Activated naive CD4-positive, alpha-beta T cell treated with anti-CD3 and anti-CD28 coated beads, Interleukin-2, amount 50 U/mL, for 24 hours (primary cell): Measurements from ENCODE around the gene KLHDC8A.
"Not testable (repeated sequence)": the region's sequence is repeated elsewhere in the genome, so short reads cannot be mapped to it uniquely, and the experiment has no call there.

ENCODE experiments used
- H3K27ac Mint-ChIP-seq: one replicate; pipeline ENCODE4 v1.8.0; 2021; ENCODE audit warnings: mild to moderate bottlenecking, mixed read lengths
- H3K27me3 Mint-ChIP-seq: one replicate; pipeline ENCODE4 v1.8.0; 2021; ENCODE audit warnings: mixed read lengths
- H3K36me3 Mint-ChIP-seq: one replicate; pipeline ENCODE4 v1.8.0; 2021; ENCODE audit warnings: mixed read lengths
- H3K4me1 Mint-ChIP-seq: one replicate; pipeline ENCODE4 v1.8.0; 2021; ENCODE audit warnings: mixed read lengths
- H3K4me3 Mint-ChIP-seq: one replicate; pipeline ENCODE4 v1.8.0; 2021; ENCODE audit warnings: mild to moderate bottlenecking, mixed read lengths
- H3K9me3 Mint-ChIP-seq: one replicate; pipeline ENCODE4 v1.8.0; 2021; ENCODE audit warnings: mixed read lengths

The KLHDC8A gene

GRCh38 chr1:205375835-205376545 lies 19.3 kb upstream of the KLHDC8A start:
- Mint-ChIP-seq H3K4me1 (peaks cover 20% of the 10 kb centered on the region), H3K4me3 (no peak overlapping the region), H3K9me3 (no peaks in the 10 kb centered on the region), H3K27ac (no peak overlapping the region), H3K27me3 (peaks cover 2% of the 10 kb centered on the region), H3K36me3 (no peaks in the 10 kb centered on the region)

GRCh38 chr1:205374210-205375078 lies 17.7 kb upstream of the KLHDC8A start:
- H3K36me3 Mint-ChIP-seq: no peaks in the 10 kb centered on the region
- peaks cover 2% of the 10 kb centered on the region for H3K27me3 Mint-ChIP-seq
- H3K4me1 Mint-ChIP-seq: peaks cover 20% of the 10 kb centered on the region
- no peak overlapping the region for H3K4me3 Mint-ChIP-seq
- no peak overlapping the region for H3K27ac Mint-ChIP-seq
- no peaks in the 10 kb centered on the region for H3K9me3 Mint-ChIP-seq

GRCh38 chr1:205373798-205374175 lies 17.1 kb upstream of the KLHDC8A start:
- Mint-ChIP-seq H3K27ac (no peak overlapping the region), H3K4me1 (peaks cover 20% of the 10 kb centered on the region), H3K27me3 (no peaks in the 10 kb centered on the region), H3K4me3 (no peak overlapping the region), H3K9me3 (no peaks in the 10 kb centered on the region), H3K36me3 (no peaks in the 10 kb centered on the region)

- Mint-ChIP-seq H3K4me3 (no peak overlapping the region), H3K36me3 (no peaks in the 10 kb centered on the region), H3K4me1 (peaks cover 20% of the 10 kb centered on the region), H3K9me3 (no peaks in the 10 kb centered on the region), H3K27me3 (no peaks in the 10 kb centered on the region), H3K27ac (no peak overlapping the region)
Observed at GRCh38 chr1:205373022-205373797, 16.5 kb upstream of the KLHDC8A start.

- H3K27me3 Mint-ChIP-seq: no peaks in the 10 kb centered on the region
- H3K4me1 Mint-ChIP-seq: peaks cover 20% of the 10 kb centered on the region
- no peak overlapping the region for H3K4me3 Mint-ChIP-seq
- H3K36me3 Mint-ChIP-seq: no peaks in the 10 kb centered on the region
- no peak overlapping the region for H3K27ac Mint-ChIP-seq
- no peaks in the 10 kb centered on the region for H3K9me3 Mint-ChIP-seq
Observed at GRCh38 chr1:205371871-205372660, 15.3 kb upstream of the KLHDC8A start.

GRCh38 chr1:205370780-205371179 lies 14.1 kb upstream of the KLHDC8A start:
- Mint-ChIP-seq H3K27me3 (peaks cover 1% of the 10 kb centered on the region), H3K4me1 (peaks cover 18% of the 10 kb centered on the region), H3K9me3 (no peaks in the 10 kb centered on the region), H3K36me3 (no peaks in the 10 kb centered on the region), H3K4me3 (no peak overlapping the region), H3K27ac (no peak overlapping the region)

DNA sequence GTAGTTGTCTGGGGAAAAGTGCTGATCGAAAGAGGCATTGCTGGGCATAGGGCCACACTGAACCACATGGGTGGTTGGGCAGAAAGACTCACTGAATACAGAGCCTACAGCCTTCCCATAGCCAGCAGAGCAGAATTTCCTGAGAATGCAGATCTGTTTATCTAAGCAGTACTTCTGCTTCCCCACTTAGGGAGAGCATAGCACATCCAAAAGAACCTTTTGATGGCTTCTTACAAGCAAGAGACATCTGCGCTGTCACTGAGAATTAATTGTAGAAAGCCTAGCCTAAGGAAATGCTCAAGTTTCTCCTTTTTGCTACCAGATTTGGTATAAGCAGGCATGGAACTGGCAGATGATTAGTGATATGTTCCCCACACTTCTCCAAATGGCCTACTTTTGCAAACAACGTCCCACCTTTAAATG lies 13.0 kb upstream of the KLHDC8A start:
- H3K36me3 Mint-ChIP-seq: no peaks in the 10 kb centered on the region

GRCh38 chr1:205368478-205368877 lies 11.8 kb upstream of the KLHDC8A start:
- H3K27ac Mint-ChIP-seq: no peak overlapping the region
- no peak overlapping the region for H3K4me3 Mint-ChIP-seq
- no peaks in the 10 kb centered on the region for H3K36me3 Mint-ChIP-seq
- H3K9me3 Mint-ChIP-seq: no peaks in the 10 kb centered on the region
- H3K4me1 Mint-ChIP-seq: peaks cover 2% of the 10 kb centered on the region
- peaks cover 1% of the 10 kb centered on the region for H3K27me3 Mint-ChIP-seq

More for the DNA sequence above, 13.0 kb upstream of the KLHDC8A start:
- H3K4me3 Mint-ChIP-seq: no peak overlapping the region
- no peak overlapping the region for H3K27ac Mint-ChIP-seq
- peaks cover 14% of the 10 kb centered on the region for H3K4me1 Mint-ChIP-seq
- no peaks in the 10 kb centered on the region for H3K9me3 Mint-ChIP-seq
- peaks cover 1% of the 10 kb centered on the region for H3K27me3 Mint-ChIP-seq

GRCh38 chr1:205365945-205366463 lies 9.3 kb upstream of the KLHDC8A start:
- Mint-ChIP-seq H3K27ac (no peak overlapping the region), H3K4me1 (no peaks in the 10 kb centered on the region), H3K4me3 (no peak overlapping the region), H3K27me3 (peaks cover 1% of the 10 kb centered on the region), H3K9me3 (no peaks in the 10 kb centered on the region), H3K36me3 (no peaks in the 10 kb centered on the region)

DNA sequence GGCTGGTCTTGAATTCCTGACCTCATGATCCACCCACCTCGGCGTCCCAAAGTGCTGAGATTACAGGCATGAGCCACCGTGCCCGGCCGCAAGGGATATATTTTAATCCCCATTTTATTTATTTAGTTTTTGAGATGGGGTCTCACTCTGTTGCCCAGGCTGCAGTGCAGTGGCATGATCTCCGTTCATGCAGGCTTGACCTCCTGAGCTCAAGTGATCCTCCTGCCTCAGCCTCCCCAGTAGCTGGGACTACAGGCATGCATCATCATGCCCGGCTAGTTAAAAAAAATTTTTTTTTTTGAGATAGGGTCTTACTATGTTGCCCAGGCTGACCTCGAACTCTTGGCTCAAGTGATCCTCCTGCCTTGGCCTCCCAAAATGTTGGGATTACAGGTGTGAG lies 8.4 kb upstream of the KLHDC8A start:
- not testable (repeated sequence) for H3K27ac Mint-ChIP-seq

DNA sequence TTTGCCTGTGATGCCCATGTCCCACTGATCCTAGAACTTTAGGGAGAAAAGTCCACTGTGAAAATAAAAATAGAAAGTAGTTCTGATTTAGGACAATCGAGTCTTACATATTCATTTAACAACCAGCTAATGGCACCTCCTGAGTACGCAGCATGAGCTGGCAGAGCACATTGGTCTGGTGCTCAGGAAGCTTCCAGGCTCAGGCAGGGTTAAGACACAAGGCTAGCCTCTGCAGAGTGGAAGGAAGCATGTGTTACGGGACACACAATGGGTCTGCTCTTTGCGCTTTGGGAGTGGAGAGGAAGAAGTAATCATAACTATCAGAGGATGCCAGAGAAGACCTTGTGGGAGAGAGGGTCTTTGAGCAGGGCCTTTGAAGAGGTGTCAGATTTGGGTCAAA lies 4.2 kb upstream of the KLHDC8A start:
- Mint-ChIP-seq H3K27ac (no peak overlapping the region), H3K27me3 (peaks cover 5% of the 10 kb centered on the region), H3K4me1 (no peaks in the 10 kb centered on the region), H3K9me3 (no peaks in the 10 kb centered on the region), H3K36me3 (no peaks in the 10 kb centered on the region), H3K4me3 (no peak overlapping the region)

More for the DNA sequence above, 8.4 kb upstream of the KLHDC8A start:
- H3K27me3 Mint-ChIP-seq, H3K36me3 Mint-ChIP-seq, H3K9me3 Mint-ChIP-seq, H3K4me3 Mint-ChIP-seq, H3K4me1 Mint-ChIP-seq: not testable (repeated sequence)

GRCh38 chr1:205359771-205360565 lies 3.2 kb upstream of the KLHDC8A start:
- peaks cover 5% of the 10 kb centered on the region for H3K27me3 Mint-ChIP-seq
- H3K4me1 Mint-ChIP-seq: no peaks in the 10 kb centered on the region
- H3K9me3 Mint-ChIP-seq: no peaks in the 10 kb centered on the region
- H3K27ac Mint-ChIP-seq: no peak overlapping the region
- no peaks in the 10 kb centered on the region for H3K36me3 Mint-ChIP-seq
- H3K4me3 Mint-ChIP-seq: no peak overlapping the region

GRCh38 chr1:205358579-205358978 lies 1.9 kb upstream of the KLHDC8A start:
- no peaks in the 10 kb centered on the region for H3K36me3 Mint-ChIP-seq
- peaks cover 6% of the 10 kb centered on the region for H3K27me3 Mint-ChIP-seq
- H3K9me3 Mint-ChIP-seq: no peaks in the 10 kb centered on the region
- H3K27ac Mint-ChIP-seq: no peak overlapping the region
- H3K4me1 Mint-ChIP-seq: no peaks in the 10 kb centered on the region
- no peak overlapping the region for H3K4me3 Mint-ChIP-seq

GRCh38 chr1:205357567-205357966 lies 845 bp upstream of the KLHDC8A start:
- no peaks in the 10 kb centered on the region for H3K9me3 Mint-ChIP-seq
- peaks cover 7% of the 10 kb centered on the region for H3K27me3 Mint-ChIP-seq
- H3K36me3 Mint-ChIP-seq: no peaks in the 10 kb centered on the region
- no peak overlapping the region for H3K4me3 Mint-ChIP-seq
- H3K27ac Mint-ChIP-seq: no peak overlapping the region
- no peaks in the 10 kb centered on the region for H3K4me1 Mint-ChIP-seq
